ENCODE data around the gene HBG2. TPM values are rescaled to one million over a fixed set of nuclear protein-coding genes. Genes with fewer than 3 reads are reported as not detected.

The HBG2 gene
- total and polyA plus RNA-seq, 9 of the 15 experiments (the other 6 are each of a cell fraction or from before 2014, with no cell fraction given), result 1,626 to 58,619 (median 10,515) TPM

- H3K27ac ChIP-seq (ENCODE audit: extremely low read depth, low read depth, low read length), result peak overlapping the region; percentile 32; the same call in 2 of the 3 replicates
- FAIRE-seq (no peak), DNase-seq (ENCODE audit: extremely low read depth in 1 of 4, low spot score in 3 of 4) (no peak), ATAC-seq (no peak)
- H3K27me3 ChIP-seq (ENCODE audit: control insufficient read depth in 2 of 2, insufficient read depth in 2 of 2, low read length in 2 of 2), result no peaks in the 10 kb centered on the region
- ChIA-PET CTCF (ENCODE audit: low intra/inter-chr PET ratio) (no interaction called here), POLR2A (no interaction called here)
- TF ChIP-seq ATF4 (CRISPR knock-in tag; IDR thresholded peaks at IDR 0.05) (no peak), ZNF644 (tag; IDR thresholded peaks at IDR 0.05; ENCODE audit: low read depth) (no peak), ARID1B (IDR thresholded peaks at IDR 0.05) (0 out of 2 replicates have a peak, but pooled peaks have one; percentile 14), FOXA3 (CRISPR knock-in tag; conservative IDR thresholded peaks at IDR 0.05 in 1 of 2, IDR thresholded peaks at IDR 0.05 in 1 of 2) (peak in 1 of 2 experiments; percentile 94; a peak in 3 of 4 replicates), SRSF1 (IDR thresholded peaks at IDR 0.05; ENCODE audit: low read depth, low read length) (no peak), HDAC2 (IDR thresholded peaks at IDR 0.05) (no peak), ETV6 (IDR thresholded peaks at IDR 0.05; ENCODE audit: borderline replicate concordance in 1 of 2, low read depth in 2 of 2, low read length in 1 of 2) (no peak), ETV6 (CRISPR knock-in tag; IDR thresholded peaks at IDR 0.05; ENCODE audit: borderline replicate concordance) (no peak), RAD51 (IDR thresholded peaks at IDR 0.05; ENCODE audit: borderline replicate concordance, low read depth) (peak; percentile 19; the same call in 1 of the 2 replicates), L3MBTL2 (IDR thresholded peaks at IDR 0.05) (no peak), SUPT5H (IDR thresholded peaks at IDR 0.05) (0 out of 2 replicates have a peak, but pooled peaks have one; percentile 23), ZFP1 (CRISPR knock-in tag; IDR thresholded peaks at IDR 0.05) (no peak), CBFA2T3 (IDR thresholded peaks at IDR 0.05) (0 out of 2 replicates have a peak, but pooled peaks have one; percentile 34), THAP7 (CRISPR knock-in tag; IDR thresholded peaks at IDR 0.05) (no peak), LCOR (CRISPR knock-in tag; IDR thresholded peaks at IDR 0.05) (0 out of 2 replicates have a peak, but pooled peaks have one; percentile 25), NR2C2 (CRISPR knock-in tag; IDR thresholded peaks at IDR 0.05) (no peak), NR2C2 (tag; IDR thresholded peaks at IDR 0.05) (no peak), POLR2A (conservative IDR thresholded peaks at IDR 0.05) (0 out of 2 replicates have a peak, but pooled peaks have one; percentile 40)
- H3K9me3 ChIP-seq (replicated peaks; ENCODE audit: control insufficient read depth, insufficient read depth, low read depth, low read length), result peaks cover 2% of the 10 kb centered on the region; the same call in 1 of the 2 replicates
- H3K9ac ChIP-seq (ENCODE audit: insufficient read depth in 1 of 2, low read depth in 2 of 2, low read length in 2 of 2), result no peak overlapping the region
- intact Hi-C loops (cut with micrococcal nuclease) (loop anchor here (5.0 kb wide), 1 partner anchor 264 kb away; no protein-coding TSS in a partner anchor), in situ Hi-C loops (cut with MboI) (no loop called here)
- H3K36me3 ChIP-seq (ENCODE audit: control insufficient read depth, insufficient read depth, low read length), result peaks cover 38% of the 10 kb centered on the region
- TSS peak; percentile 50 for BruUV-seq (replicated peaks)
- no peaks in the 10 kb centered on the region for H4K20me1 ChIP-seq (replicated peaks; ENCODE audit: control insufficient read depth, insufficient read depth, low read length)
- H2AFZ ChIP-seq (ENCODE audit: low read depth, low read length), result no peak overlapping the region
- no peaks in the 10 kb centered on the region for H3K9me1 ChIP-seq (ENCODE audit: control insufficient read depth, insufficient read depth, low read length)
- WGBS (ENCODE audit: insufficient coverage, low coverage, missing lambda C conversion rate), result 70% methylated on average over 8 of the region's 8 CpGs
- H3K4me3 ChIP-seq, result no peak overlapping the region
- H3K4me1 ChIP-seq (replicated peaks in 1 of 2; ENCODE audit: control insufficient read depth in 2 of 2, insufficient read depth in 2 of 2, low read length in 2 of 2), result peaks cover 16 to 46% of the 10 kb centered on the region in 2 experiments; a peak in 4 of 5 replicates
- H3K4me2 ChIP-seq (ENCODE audit: insufficient read depth, low read length), result no peak overlapping the region
- H3K79me2 ChIP-seq (ENCODE audit: control insufficient read depth, insufficient read depth, low read length), result peaks cover 52% of the 10 kb centered on the region
Observed at GRCh38 chr11:5293028-5293427, 38.4 kb upstream of the HBG2 start.
